Measurements from ENCODE around the gene PGM5.
"Not testable (repeated sequence)": the region's sequence is repeated elsewhere in the genome, so short reads cannot be mapped to it uniquely, and the experiment has no call there.

PGM5 gene

GRCh38 chr9:68411865-68412264 is 55.5 kb downstream of the PGM5 start:
- not testable (repeated sequence) for H3K27ac ChIP-seq; H3K79me2 ChIP-seq (ENCODE audit: insufficient read depth, low read depth); H3K9ac ChIP-seq; H3K4me1 ChIP-seq (ENCODE audit: low read depth, poor library complexity, severe bottlenecking); H3K27me3 ChIP-seq (ENCODE audit: insufficient read depth, low read depth); H3K4me2 ChIP-seq; H3K4me3 ChIP-seq (IDR thresholded peaks at IDR 0.05; ENCODE audit: insufficient read depth, low read depth, low read length); H2AFZ ChIP-seq (ENCODE audit: low read depth); H3K36me3 ChIP-seq (ENCODE audit: insufficient read depth); H4K20me1 ChIP-seq (ENCODE audit: insufficient read depth)

DNA sequence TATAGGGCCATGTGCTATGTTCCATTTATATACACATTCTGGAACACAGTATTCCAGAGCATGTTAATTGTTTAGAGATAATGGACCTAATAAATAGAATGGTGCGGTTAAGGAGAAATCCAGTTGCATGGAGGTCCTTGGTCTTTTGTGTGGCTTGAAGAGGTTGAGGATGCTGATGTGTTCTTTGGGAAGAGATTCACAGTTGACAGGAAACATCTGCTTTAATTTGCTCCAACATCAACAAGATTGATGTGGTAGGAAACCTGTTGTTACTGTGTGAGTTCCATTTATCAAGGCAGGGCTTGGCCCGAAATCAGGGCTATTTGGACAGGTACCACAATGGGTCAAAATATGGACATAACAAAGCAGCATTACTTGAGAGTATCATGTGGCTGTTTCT is 56.3 kb downstream of the PGM5 start:
- not testable (repeated sequence) for H3K27me3 ChIP-seq (ENCODE audit: insufficient read depth, low read depth); H3K79me2 ChIP-seq (ENCODE audit: insufficient read depth, low read depth); H3K27ac ChIP-seq; H4K20me1 ChIP-seq (ENCODE audit: insufficient read depth); H3K9ac ChIP-seq; H3K36me3 ChIP-seq (ENCODE audit: insufficient read depth); H3K4me3 ChIP-seq (IDR thresholded peaks at IDR 0.05; ENCODE audit: insufficient read depth, low read depth, low read length); H2AFZ ChIP-seq (ENCODE audit: low read depth); H3K4me2 ChIP-seq; H3K4me1 ChIP-seq (ENCODE audit: low read depth, poor library complexity, severe bottlenecking)

DNA sequence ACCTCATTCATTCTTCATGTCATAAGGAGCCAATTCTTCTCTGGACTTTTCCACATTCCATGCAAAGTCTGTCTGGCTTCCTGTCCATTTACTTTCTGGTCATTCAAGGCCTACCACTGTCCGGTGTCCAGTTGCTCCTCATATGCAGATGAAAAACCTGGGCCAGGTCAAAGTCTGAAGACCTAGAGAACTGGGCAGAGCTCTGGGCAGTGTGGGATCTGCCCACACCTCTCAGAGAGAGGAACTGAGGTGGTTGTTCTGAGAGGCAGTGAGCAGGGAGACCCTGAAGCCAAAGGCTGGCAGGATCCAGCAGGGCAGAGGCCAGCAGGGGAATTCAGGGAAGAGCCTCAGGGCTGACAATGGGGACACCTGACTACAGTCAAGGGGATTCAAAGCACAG is 58.7 kb downstream of the PGM5 start:
- H3K27me3 ChIP-seq (ENCODE audit: insufficient read depth, low read depth); H3K27ac ChIP-seq; H2AFZ ChIP-seq (ENCODE audit: low read depth); H3K4me1 ChIP-seq (ENCODE audit: low read depth, poor library complexity, severe bottlenecking); H3K4me2 ChIP-seq; H3K36me3 ChIP-seq (ENCODE audit: insufficient read depth); H3K4me3 ChIP-seq (IDR thresholded peaks at IDR 0.05; ENCODE audit: insufficient read depth, low read depth, low read length); H3K79me2 ChIP-seq (ENCODE audit: insufficient read depth, low read depth); H3K9ac ChIP-seq; H4K20me1 ChIP-seq (ENCODE audit: insufficient read depth): not testable (repeated sequence)

- no peaks in the 10 kb centered on the region for H3K79me2 ChIP-seq (ENCODE audit: insufficient read depth, low read depth)
- TF ChIP-seq, protein P1, sequence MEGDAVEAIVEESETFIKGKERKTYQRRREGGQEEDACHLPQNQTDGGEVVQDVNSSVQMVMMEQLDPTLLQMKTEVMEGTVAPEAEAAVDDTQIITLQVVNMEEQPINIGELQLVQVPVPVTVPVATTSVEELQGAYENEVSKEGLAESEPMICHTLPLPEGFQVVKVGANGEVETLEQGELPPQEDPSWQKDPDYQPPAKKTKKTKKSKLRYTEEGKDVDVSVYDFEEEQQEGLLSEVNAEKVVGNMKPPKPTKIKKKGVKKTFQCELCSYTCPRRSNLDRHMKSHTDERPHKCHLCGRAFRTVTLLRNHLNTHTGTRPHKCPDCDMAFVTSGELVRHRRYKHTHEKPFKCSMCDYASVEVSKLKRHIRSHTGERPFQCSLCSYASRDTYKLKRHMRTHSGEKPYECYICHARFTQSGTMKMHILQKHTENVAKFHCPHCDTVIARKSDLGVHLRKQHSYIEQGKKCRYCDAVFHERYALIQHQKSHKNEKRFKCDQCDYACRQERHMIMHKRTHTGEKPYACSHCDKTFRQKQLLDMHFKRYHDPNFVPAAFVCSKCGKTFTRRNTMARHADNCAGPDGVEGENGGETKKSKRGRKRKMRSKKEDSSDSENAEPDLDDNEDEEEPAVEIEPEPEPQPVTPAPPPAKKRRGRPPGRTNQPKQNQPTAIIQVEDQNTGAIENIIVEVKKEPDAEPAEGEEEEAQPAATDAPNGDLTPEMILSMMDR (conservative IDR thresholded peaks at IDR 0.05; ENCODE audit: low read depth, low read length): peak; percentile 39; the same call in 1 of the 2 replicates
- no peaks in the 10 kb centered on the region for H3K36me3 ChIP-seq (ENCODE audit: insufficient read depth)
- no peaks in the 10 kb centered on the region for H4K20me1 ChIP-seq (ENCODE audit: insufficient read depth)
- no peak overlapping the region for H3K9ac ChIP-seq
- H3K4me3 ChIP-seq (IDR thresholded peaks at IDR 0.05; ENCODE audit: insufficient read depth, low read depth, low read length): no peak overlapping the region
- no peak overlapping the region for H2AFZ ChIP-seq (ENCODE audit: low read depth)
- no peak overlapping the region for H3K27ac ChIP-seq
- no peaks in the 10 kb centered on the region for H3K4me1 ChIP-seq (ENCODE audit: low read depth, poor library complexity, severe bottlenecking)
- H3K4me2 ChIP-seq: no peak overlapping the region
- H3K27me3 ChIP-seq (ENCODE audit: insufficient read depth, low read depth): no peaks in the 10 kb centered on the region
Observed at GRCh38 chr9:68416936-68417564, 60.6 kb downstream of the PGM5 start.

DNA sequence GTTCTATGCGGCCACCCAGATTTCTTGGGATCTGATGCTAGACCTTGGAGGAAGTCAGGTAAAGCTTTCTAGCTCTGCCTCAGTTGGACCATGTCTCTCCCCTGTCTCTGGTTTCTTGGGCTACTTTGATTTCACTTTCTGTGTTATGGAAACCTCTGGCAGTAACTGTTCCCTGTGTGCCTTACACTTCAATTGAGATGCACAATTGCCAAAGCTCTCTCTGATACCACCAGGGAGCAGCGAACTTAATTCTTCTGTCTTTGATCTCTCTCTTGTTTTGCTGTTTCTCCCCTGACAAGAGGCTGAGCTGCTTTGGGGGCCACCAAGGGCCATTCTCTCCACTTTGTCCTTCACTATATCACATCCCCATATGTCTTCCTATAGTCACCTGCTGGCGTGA is 61.4 kb downstream of the PGM5 start:
- no peak overlapping the region for H3K4me2 ChIP-seq

More for the DNA sequence above, 61.4 kb downstream of the PGM5 start:
- no peaks in the 10 kb centered on the region for H4K20me1 ChIP-seq (ENCODE audit: insufficient read depth)
- no peak overlapping the region for H2AFZ ChIP-seq (ENCODE audit: low read depth)
- no peaks in the 10 kb centered on the region for H3K27me3 ChIP-seq (ENCODE audit: insufficient read depth, low read depth)
- H3K4me3 ChIP-seq (IDR thresholded peaks at IDR 0.05; ENCODE audit: insufficient read depth, low read depth, low read length): no peak overlapping the region
- TF ChIP-seq, protein P1 (conservative IDR thresholded peaks at IDR 0.05; ENCODE audit: low read depth, low read length): no peak
- H3K4me1 ChIP-seq (ENCODE audit: low read depth, poor library complexity, severe bottlenecking): no peaks in the 10 kb centered on the region
- no peaks in the 10 kb centered on the region for H3K36me3 ChIP-seq (ENCODE audit: insufficient read depth)
- no peak overlapping the region for H3K27ac ChIP-seq
- H3K9ac ChIP-seq: no peak overlapping the region
- no peaks in the 10 kb centered on the region for H3K79me2 ChIP-seq (ENCODE audit: insufficient read depth, low read depth)
